HG03469 (cell line): Measurements from ENCODE around the gene WDR4.
"Not testable (repeated sequence)": the region's sequence is repeated elsewhere in the genome, so short reads cannot be mapped to it uniquely, and the experiment has no call there.

Source experiments
- ATAC-seq: cut with Tn5 transposase; IDR thresholded peaks from one replicate; pipeline ENCODE4 v1.9.1; 2021; ENCODE audit warnings: mild to moderate bottlenecking, moderate library complexity, moderate number of reproducible peaks; ENCODE audit not compliant: unreplicated experiment

The WDR4 gene

GRCh38 chr21:42841156-42841915 is 38.0 kb downstream of the WDR4 start:
- no peak for ATAC-seq

DNA sequence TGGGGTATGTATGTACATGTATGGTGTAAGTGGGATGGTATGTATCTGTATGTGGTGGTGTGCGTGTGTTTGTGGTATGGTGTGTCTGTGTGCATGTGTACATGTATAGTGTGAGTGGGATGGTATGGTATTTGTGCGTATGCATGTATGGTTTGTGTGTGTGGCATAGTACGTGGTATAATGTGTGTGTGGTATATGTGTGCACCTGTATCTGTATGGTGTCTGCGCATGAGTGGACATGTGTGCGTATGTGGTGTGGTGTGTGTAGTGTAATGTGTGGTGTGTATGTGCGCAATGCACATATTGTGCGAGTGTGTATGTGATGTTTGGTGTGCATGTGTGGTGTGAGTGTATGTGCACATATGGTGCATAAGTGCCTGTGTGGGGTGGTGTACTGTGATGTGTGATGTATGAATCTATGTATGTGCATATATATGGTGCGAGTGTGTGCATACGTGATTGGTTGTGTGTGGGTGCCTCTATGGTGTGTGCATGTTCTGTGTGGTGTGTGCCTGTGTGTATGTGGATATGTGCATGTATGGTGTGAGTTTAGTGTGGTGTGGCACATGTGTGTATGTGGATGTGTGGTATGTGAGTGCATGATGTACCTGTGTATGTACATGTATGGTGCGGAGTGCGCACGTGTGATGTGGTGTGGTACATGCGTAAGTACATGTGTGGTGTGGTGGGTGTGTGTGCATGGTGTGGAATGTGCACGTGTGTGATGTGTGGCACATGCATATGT is 38.8 kb downstream of the WDR4 start:
- ATAC-seq, result no peak

DNA sequence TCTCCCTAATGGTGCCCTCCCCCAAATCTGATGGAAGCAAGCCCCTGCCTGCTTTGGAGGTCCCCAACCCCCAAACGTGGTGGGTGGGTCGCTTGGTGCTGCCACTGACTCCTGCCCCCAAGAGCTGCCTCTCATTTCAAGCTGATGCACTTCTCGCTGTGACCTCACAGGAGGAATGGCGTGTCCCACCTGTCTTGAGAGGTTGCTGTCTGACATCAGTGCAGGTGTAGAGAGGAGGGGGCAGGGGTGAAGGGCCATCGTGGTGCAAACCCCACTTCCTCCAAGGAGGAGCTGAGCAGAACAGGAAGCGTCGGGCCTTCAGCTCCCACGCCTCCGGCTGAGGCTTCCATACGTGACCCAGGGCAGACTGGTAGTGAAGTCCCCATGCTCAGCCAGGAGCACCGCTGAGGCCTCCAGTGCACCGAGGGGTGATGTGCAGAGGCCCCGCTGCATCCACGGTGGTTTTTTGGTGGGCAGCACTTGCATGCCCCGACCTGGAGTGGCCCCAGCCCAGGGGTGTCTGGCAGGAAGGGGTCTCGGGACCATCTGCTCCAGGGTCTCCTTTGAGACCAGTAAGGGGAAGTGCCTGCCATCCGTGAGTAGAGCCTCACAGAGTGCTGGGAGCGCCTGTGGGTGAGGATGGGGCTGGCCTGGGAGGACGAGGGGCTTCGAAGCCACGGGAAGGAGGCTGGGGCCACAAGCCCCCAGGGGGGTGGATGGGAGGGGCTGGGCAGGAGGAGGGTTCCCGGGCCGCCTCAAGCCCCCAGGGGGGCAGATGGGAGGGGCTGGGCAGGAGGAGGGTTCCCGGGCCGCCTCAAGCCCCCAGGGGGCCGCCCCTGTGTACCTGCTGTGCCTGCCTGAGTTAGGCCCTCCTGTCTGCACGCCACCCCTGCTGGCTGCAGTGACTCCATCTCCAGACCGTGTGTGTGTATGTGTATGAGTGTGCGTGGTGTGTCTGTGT is 39.8 kb downstream of the WDR4 start:
- ATAC-seq, result no peak

- not testable (repeated sequence) for ATAC-seq
These were observed 41.1 kb downstream of the WDR4 start for GRCh38 chr21:42838212-42838690.

- ATAC-seq, result no peak
These were observed 41.7 kb downstream of the WDR4 start for GRCh38 chr21:42837421-42838211.

GRCh38 chr21:42836767-42837301 is 42.5 kb downstream of the WDR4 start:
- no peak for ATAC-seq

DNA sequence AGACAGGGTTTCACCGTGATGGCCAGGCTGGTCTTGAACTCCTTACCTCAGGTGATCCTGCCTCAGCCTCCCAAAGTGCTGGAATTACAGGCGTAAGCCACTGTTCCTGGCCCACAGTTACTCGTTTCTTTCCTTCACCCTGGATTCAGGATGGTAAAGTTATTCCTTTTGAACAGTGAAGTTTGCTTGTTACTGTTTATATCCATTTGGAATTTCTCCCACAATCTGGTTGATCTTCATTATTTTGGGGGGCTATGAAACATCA is 43.0 kb downstream of the WDR4 start:
- ATAC-seq, result no peak

DNA sequence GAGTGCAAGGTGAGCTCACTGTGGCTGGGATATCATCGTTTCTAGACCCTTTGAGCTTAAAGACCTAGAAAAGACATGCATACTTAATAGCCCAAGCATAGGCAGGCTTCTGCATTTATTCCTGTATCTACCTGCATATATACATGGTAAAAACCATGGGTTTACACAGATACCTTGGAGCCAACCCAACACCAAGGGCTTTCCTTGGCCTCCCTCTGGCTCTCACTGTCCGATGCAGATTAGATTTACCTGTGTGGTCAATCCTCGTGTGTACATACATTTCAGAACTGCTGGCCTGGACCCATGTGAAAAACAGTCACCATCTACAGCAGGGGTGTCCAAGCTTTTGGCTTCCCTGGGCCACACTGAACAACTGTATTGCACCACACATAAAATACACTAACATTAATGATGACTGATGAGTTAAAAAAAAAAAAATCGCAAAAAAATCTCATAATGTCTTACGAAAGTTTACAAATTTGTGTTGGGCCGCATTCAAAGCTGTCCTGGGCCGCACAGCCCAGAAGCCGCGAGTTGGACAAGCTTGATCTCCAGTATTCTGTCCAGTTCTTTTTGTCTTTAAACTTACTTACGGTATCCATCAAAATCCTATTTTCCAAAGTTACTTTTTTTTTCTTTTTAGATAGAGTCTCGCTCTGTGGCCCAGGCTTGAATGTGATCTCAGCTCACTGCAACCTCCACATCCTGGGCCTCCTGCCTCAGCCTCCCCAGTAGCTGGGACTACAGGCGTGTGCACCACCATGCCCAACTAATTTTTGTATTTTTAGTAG is 43.5 kb downstream of the WDR4 start:
- no peak for ATAC-seq

DNA sequence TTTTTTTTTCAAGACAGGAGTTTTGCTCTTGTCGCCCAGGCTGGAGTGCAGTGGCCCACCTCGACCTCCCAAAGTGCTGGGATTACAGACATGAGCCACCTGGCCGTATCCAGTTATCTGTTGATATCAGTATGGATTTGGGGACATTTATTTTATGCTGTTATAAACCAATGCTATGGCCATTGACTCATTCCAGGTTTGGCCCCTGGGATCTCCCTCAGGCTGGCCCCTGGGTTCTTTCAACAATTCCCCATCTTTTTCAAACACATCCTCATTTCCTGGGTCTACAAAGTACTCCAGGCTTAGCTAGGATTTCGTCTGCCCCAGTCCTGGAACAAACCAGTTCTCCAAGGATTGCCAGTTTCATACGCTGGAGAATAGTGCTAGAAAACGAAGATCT is 44.1 kb downstream of the WDR4 start:
- no peak for ATAC-seq

- no peak for ATAC-seq
These were observed 44.6 kb downstream of the WDR4 start for GRCh38 chr21:42834726-42835191.

GRCh38 chr21:42833859-42834725 is 45.2 kb downstream of the WDR4 start:
- no peak for ATAC-seq

- ATAC-seq, result no peak
These were observed 45.9 kb downstream of the WDR4 start for GRCh38 chr21:42833439-42833815.

GRCh38 chr21:42832321-42832630 is 47.1 kb downstream of the WDR4 start:
- ATAC-seq, result not testable (repeated sequence)

DNA sequence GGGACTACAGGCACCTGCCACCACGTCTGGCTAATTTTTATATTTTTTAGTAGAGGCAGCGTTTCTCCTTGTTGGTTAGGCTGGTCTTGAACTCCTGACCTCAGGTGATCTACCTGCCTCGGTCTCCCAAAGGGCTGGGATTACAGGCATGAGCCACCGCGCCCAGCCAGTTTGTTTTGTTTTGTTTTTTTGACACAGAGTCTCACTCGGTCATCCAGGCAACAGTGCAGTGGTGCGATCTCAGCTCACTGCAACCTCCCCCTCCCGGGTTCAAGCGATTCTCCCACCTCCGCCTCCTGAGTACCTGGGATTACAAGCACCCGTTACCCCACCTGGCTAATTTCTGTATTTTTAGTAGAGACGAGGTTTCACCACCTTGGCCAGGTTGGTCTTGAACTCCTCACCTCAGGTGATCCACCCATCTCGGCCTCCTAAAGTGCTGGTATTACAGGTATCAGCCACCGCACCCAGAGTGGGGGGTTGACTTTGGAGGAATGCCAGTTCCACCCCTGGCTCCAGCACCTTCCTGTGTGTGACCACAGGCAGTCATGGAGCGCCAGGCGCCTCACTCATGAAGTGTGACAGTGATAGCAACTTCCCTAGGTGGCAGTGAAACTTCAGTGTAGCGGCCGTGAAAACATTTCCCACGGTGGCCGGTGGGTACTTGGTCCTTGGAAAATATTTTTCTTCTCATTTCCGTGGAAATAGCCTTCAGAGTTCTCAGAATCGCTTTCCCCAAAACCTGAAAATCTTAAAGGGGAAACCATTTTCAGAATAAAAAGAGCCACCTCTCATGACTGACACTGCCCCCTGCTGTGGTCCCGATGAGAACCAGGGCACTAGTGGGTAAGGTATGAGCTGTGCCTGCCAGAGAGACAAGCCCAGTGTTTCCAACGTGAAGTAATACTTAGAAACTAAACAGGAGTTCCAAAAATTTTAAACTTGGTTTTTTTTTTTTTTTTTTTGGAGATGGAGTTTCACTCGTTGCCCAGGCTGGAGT is 48.6 kb downstream of the WDR4 start:
- no peak for ATAC-seq

- ATAC-seq, result no peak
These were observed 49.4 kb downstream of the WDR4 start for GRCh38 chr21:42829954-42830353.

GRCh38 chr21:42829417-42829816 is 49.9 kb downstream of the WDR4 start:
- no peak for ATAC-seq

DNA sequence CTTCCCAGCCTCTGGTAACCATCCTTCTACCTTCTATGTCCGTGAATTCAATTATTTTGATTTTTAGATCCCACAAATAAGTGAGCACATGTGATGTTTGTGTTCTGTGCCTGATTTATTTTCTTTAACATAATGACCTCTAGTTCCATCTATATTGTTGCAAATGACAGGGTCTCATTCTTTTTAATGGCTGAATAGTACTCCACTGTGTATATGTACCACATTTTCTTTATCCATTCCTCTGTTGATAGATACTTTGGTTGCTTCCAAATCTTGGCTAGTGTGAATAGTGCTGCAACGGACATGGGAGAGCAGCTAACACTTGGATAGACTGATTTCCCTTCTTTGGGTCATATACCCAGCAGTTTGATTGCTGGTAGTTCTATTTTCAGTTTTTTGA is 51.8 kb downstream of the WDR4 start:
- no peak for ATAC-seq
